ENCODE measurements around the gene CPTP.

DNA sequence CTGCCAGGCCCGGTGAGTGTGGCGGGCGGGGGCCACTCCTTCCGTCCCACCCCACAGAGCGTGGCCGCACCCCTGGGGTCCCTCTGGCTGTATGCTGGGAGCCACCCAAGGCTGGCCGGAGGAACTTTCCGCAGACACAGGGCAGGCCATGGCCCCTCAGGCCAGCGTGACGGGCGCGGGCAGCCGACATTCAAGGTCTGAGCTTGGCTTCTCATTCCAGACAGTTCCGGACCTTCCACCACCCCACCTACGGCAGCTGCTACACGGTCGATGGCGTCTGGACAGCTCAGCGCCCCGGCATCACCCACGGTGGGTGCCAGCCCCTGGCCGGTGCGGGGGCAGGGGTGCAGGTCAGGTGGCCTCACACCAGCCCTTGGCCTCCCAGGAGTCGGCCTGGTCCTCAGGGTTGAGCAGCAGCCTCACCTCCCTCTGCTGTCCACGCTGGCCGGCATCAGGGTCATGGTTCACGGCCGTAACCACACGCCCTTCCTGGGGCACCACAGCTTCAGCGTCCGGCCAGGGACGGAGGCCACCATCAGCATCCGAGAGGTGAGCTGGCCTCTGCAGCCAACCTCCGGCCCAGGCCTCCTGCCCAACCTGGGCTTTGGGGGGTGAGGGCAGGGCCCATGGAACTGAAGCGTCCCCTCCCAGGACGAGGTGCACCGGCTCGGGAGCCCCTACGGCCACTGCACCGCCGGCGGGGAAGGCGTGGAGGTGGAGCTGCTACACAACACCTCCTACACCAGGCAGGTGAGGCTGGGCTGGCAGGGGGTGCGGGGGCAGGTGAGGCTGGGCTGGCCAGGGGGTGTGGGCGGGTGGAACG lies 37.1 kb upstream of the CPTP start:
- TF ChIP-seq, protein P1, sequence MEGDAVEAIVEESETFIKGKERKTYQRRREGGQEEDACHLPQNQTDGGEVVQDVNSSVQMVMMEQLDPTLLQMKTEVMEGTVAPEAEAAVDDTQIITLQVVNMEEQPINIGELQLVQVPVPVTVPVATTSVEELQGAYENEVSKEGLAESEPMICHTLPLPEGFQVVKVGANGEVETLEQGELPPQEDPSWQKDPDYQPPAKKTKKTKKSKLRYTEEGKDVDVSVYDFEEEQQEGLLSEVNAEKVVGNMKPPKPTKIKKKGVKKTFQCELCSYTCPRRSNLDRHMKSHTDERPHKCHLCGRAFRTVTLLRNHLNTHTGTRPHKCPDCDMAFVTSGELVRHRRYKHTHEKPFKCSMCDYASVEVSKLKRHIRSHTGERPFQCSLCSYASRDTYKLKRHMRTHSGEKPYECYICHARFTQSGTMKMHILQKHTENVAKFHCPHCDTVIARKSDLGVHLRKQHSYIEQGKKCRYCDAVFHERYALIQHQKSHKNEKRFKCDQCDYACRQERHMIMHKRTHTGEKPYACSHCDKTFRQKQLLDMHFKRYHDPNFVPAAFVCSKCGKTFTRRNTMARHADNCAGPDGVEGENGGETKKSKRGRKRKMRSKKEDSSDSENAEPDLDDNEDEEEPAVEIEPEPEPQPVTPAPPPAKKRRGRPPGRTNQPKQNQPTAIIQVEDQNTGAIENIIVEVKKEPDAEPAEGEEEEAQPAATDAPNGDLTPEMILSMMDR (IDR thresholded peaks at IDR 0.05; ENCODE audit: low read length) = no peak
- no peak for TF ChIP-seq EZH2 (optimal IDR thresholded peaks at IDR 0.05; ENCODE audit: low read depth, low read length)

Measured in MM.1S (cell line).